ENCODE measurements around the gene SLC35B2.

The SLC35B2 gene

GRCh38 chr6:44251576-44252524 lies 5.5 kb downstream of the SLC35B2 start:
- DNase-seq: no peak

GRCh38 chr6:44250718-44251123 lies 6.6 kb downstream of the SLC35B2 start:
- no peak for DNase-seq

- no peak for DNase-seq
Observed at GRCh38 chr6:44250067-44250717, 7.1 kb downstream of the SLC35B2 start.

GRCh38 chr6:44249082-44249748 lies 8.1 kb downstream of the SLC35B2 start:
- DNase-seq: no peak

- DNase-seq: no peak
Observed at GRCh38 chr6:44248579-44248978, 8.7 kb downstream of the SLC35B2 start.

GRCh38 chr6:44247338-44248302 lies 9.7 kb downstream of the SLC35B2 start:
- DNase-seq: peak; percentile 84 to 90

- DNase-seq: peak; percentile 98 to 99
Observed at GRCh38 chr6:44246663-44247337, 10.5 kb downstream of the SLC35B2 start, which contains the start of gene HSP90AB1. Gene HSP90AB1 (plus strand): TSS chr6:44247101. CDS start chr6:44248630, 1,529 bp downstream.

- peak; percentile 85 to 89 for DNase-seq
Observed at GRCh38 chr6:44245912-44246662, 11.2 kb downstream of the SLC35B2 start.

- no peak for DNase-seq
Observed at GRCh38 chr6:44245391-44245911, 11.9 kb downstream of the SLC35B2 start.

- DNase-seq: no peak
Observed at GRCh38 chr6:44243345-44243744, 14.0 kb downstream of the SLC35B2 start.

GRCh38 chr6:44238687-44239350 lies 18.5 kb downstream of the SLC35B2 start:
- no peak for DNase-seq

- DNase-seq: peak; percentile 76 to 84
Observed at GRCh38 chr6:44237813-44238433, 19.4 kb downstream of the SLC35B2 start.

- peak; percentile 81 to 83 for DNase-seq
Observed at GRCh38 chr6:44237021-44237812, 20.1 kb downstream of the SLC35B2 start.

GRCh38 chr6:44235891-44236516 lies 21.3 kb downstream of the SLC35B2 start:
- DNase-seq: no peak

- no peak for DNase-seq
Observed at GRCh38 chr6:44235269-44235668, 22.1 kb downstream of the SLC35B2 start.

- no peak for DNase-seq
Observed at GRCh38 chr6:44234101-44235025, 23.0 kb downstream of the SLC35B2 start.

- DNase-seq: no peak
Observed at GRCh38 chr6:44233567-44234100, 23.7 kb downstream of the SLC35B2 start.

Data from CD4-positive, alpha-beta T cell treated with Interferon alpha-2 for 1 hour (primary cell).